ENCODE results near the gene ENDOU.

DNA sequence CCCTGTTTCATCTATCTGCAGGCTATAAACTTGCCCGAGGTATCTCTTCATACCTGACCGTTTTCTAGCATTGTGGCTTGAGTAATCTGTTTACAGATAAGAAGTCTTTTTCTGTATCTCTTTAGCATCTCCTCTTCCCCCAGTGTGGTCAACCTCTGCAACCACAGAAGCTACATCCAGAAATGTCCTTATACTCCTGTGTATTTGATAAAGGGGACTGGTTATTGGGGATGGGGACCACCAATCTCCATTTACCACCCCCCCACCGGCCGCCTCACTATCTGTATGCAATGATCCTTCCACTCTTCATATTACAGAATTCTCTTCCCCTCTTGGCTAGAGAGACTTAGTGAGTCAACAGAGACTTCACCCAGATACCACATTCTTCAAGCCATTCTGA is 16.1 kb downstream of the ENDOU start:
- TF ChIP-seq, protein P1, sequence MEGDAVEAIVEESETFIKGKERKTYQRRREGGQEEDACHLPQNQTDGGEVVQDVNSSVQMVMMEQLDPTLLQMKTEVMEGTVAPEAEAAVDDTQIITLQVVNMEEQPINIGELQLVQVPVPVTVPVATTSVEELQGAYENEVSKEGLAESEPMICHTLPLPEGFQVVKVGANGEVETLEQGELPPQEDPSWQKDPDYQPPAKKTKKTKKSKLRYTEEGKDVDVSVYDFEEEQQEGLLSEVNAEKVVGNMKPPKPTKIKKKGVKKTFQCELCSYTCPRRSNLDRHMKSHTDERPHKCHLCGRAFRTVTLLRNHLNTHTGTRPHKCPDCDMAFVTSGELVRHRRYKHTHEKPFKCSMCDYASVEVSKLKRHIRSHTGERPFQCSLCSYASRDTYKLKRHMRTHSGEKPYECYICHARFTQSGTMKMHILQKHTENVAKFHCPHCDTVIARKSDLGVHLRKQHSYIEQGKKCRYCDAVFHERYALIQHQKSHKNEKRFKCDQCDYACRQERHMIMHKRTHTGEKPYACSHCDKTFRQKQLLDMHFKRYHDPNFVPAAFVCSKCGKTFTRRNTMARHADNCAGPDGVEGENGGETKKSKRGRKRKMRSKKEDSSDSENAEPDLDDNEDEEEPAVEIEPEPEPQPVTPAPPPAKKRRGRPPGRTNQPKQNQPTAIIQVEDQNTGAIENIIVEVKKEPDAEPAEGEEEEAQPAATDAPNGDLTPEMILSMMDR (conservative IDR thresholded peaks at IDR 0.05), result no peak
- TF ChIP-seq EZH2 (IDR thresholded peaks at IDR 0.05; ENCODE audit: low read depth), result no peak

Data from PC-9 (cell line).